CD4-positive, alpha-beta T cell (primary cell): ENCODE data around the gene OXSM. TPM values are rescaled to one million over a fixed set of nuclear protein-coding genes. Genes with fewer than 3 reads are reported as not detected.
A peak's percentile ranks its signal among the peaks of the same experiment; 100 is the strongest.

Experiments
- ATAC-seq: fragments of 200-7000 bp; cut with Tn5 transposase; one replicate; pipeline ENCODE4 v1.10.0; 2022; ENCODE audit warnings: mild to moderate bottlenecking; ENCODE audit not compliant: poor library complexity
- CTCF ChIA-PET: fragments of 350-600 bp; sonication (Branson Sonifier 250); formaldehyde crosslinking; loops from one replicate; lab custom pipeline; 2021; ENCODE audit warnings: antibody characterized with exemption, inconsistent platforms; lab: Charles Lee
- POLR2A ChIA-PET: fragments of 350-600 bp; sonication (Branson Sonifier 250); formaldehyde crosslinking; loops from one replicate; lab custom pipeline; 2021; ENCODE audit warnings: antibody characterized with exemption, inconsistent platforms; lab: Charles Lee
- DNase-seq, 14 experiments: peaks; one replicate each; pipeline ENCODE4 v3.0.0-alpha.2; 2013 to 2020; ENCODE audit warnings: mixed read lengths in 2 of 14
- H3K27ac ChIP-seq, 2 donors: one replicate each; pipeline versions ENCODE4 v1.5.1 to v1.7.0; 2013; ENCODE audit warnings: low read length in 2 of 2, low read depth in 1 of 2, mild to moderate bottlenecking in 1 of 2
- H3K27me3 ChIP-seq, 2 experiments: 1 replicate in 1 of 2; 2 replicates in 1 of 2; pipeline versions ENCODE4 v1.6.1 to v1.7.0; 2013; ENCODE audit warnings: low read length in 2 of 2, control low read depth in 1 of 2, mild to moderate bottlenecking in 1 of 2, moderate library complexity in 1 of 2; ENCODE audit not compliant: insufficient read depth in 2 of 2, control insufficient read depth in 1 of 2
- H3K36me3 ChIP-seq: one replicate; pipeline ENCODE4 v1.6.1; 2013; ENCODE audit warnings: low read length, control low read depth; ENCODE audit not compliant: insufficient read depth
- H3K4me1 ChIP-seq: one replicate; pipeline ENCODE4 v1.6.1; 2013; ENCODE audit warnings: low read length, control low read depth; ENCODE audit not compliant: insufficient read depth
- H3K4me3 ChIP-seq: one replicate; pipeline ENCODE4 v1.5.1; 2013; ENCODE audit warnings: mild to moderate bottlenecking, low read length, moderate library complexity
- H3K9me3 ChIP-seq, 2 experiments: 1 replicate in 1 of 2; 2 replicates in 1 of 2; pipeline versions ENCODE4 v1.6.1 to v1.7.0; 2013; ENCODE audit warnings: low read length in 2 of 2, mild to moderate bottlenecking in 2 of 2, control low read depth in 1 of 2, moderate library complexity in 1 of 2; ENCODE audit not compliant: control insufficient read depth in 1 of 2, insufficient read depth in 1 of 2
- H3K27ac Mint-ChIP-seq: one replicate; pipeline ENCODE4 v1.8.0; 2020; ENCODE audit warnings: mixed read lengths
- H3K27me3 Mint-ChIP-seq: one replicate; pipeline ENCODE4 v1.8.0; 2021; ENCODE audit warnings: mixed read lengths
- H3K36me3 Mint-ChIP-seq: one replicate; pipeline ENCODE4 v1.8.0; 2021; ENCODE audit warnings: low read depth, mixed read lengths
- H3K4me1 Mint-ChIP-seq: one replicate; pipeline ENCODE4 v1.8.0; 2021; ENCODE audit warnings: low read depth, mixed read lengths
- H3K4me3 Mint-ChIP-seq: one replicate; pipeline ENCODE4 v1.8.0; 2020; ENCODE audit warnings: mild to moderate bottlenecking, mixed read lengths
- H3K9me3 Mint-ChIP-seq: one replicate; pipeline ENCODE4 v1.8.0; 2020; ENCODE audit warnings: mixed read lengths
- CTCF ChIP-seq: fragments of 200-600 bp; IDR thresholded peaks from one replicate; pipeline ENCODE4 v1.8.0; 2022; ENCODE audit warnings: antibody characterized with exemption, mild to moderate bottlenecking
- intact Hi-C, 2 experiments: fragments of 100-400 bp; cut with DNase I in 1 of 2; cut with micrococcal nuclease in 1 of 2; formaldehyde crosslinking; loops; one replicate each; pipeline versions ENCODE4 v1.15.1 to v1.9.0; 2023 to 2025; cut with DNase I, micrococcal nuclease
- total RNA-seq, 174 experiments: library from RNA in 2 of 174; stranded (reverse) in 2 of 174; gene quantifications; one replicate each; pipeline ENCODE4 v1.2.3 and lab custom pipeline; 2021 to 2026

The OXSM gene
- total RNA-seq, 2 experiments from 2014 or later: 6.2 to 7.9 TPM

DNA sequence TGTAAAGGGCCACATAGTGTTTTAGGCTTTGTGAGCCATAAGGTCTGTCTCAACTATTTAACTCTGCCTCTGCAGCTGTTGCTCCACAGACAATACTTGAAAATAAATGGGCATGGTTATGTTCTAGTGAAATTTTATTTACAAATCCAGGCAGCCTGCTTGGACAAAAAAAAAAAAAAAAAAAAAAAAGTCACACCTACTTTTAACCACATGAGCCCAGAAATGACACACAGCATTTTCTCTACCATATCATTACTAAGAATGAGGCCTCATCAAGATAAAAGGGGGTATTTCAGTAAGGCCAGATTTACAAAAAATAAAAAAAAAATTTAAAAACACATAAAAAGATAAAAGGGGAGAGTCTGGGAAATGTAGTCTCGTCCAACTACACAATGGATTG, 4.9 kb upstream of the OXSM start:
- POLR2A ChIA-PET: interaction anchor here (0.7 kb wide), 1 partner anchor 14 kb away, joined by 5 read pairs; no protein-coding TSS in a partner anchor
- Mint-ChIP-seq H3K27ac (peak overlapping the region; percentile 89), H3K4me1 (peaks cover 70% of the 10 kb centered on the region)

GRCh38 chr3:25785826-25786225, 4.1 kb upstream of the OXSM start:
- Histone ChIP-seq H3K27ac (no peak overlapping the region), H3K4me3 (no peak overlapping the region), H3K27me3 (no peaks in the 10 kb centered on the region), H3K9me3 (no peaks in the 10 kb centered on the region), H3K36me3 (no peaks in the 10 kb centered on the region), H3K4me1 (peaks cover 27% of the 10 kb centered on the region)
- no peak for ATAC-seq
- intact Hi-C loops: loop anchor here in 1 of 2 experiments (2.0 to 10.0 kb wide), 4 partner anchors 121 to 1981 kb away; partner anchors contain the start of genes NKIRAS1, RPL15, TOP2B and UBE2E1
- Mint-ChIP-seq H3K4me3 (no peak overlapping the region), H3K27ac (no peak overlapping the region), H3K36me3 (peaks cover 21% of the 10 kb centered on the region), H3K9me3 (no peaks in the 10 kb centered on the region), H3K27me3 (no peaks in the 10 kb centered on the region), H3K4me1 (peaks cover 70% of the 10 kb centered on the region)
- ChIA-PET POLR2A (no interaction called here), CTCF (interaction anchor here (1.4 kb wide), 1 partner anchor 45 kb away, joined by 3 read pairs; no protein-coding TSS in a partner anchor)
- DNase-seq: no peak
- no peak for TF ChIP-seq CTCF

More for the DNA sequence above, 4.9 kb upstream of the OXSM start:
- H3K4me1 ChIP-seq: peaks cover 26% of the 10 kb centered on the region
- ATAC-seq (no peak), DNase-seq (no peak)
- H3K36me3 ChIP-seq: no peaks in the 10 kb centered on the region
- H3K9me3 Mint-ChIP-seq: no peaks in the 10 kb centered on the region
- no peak overlapping the region for H3K27ac ChIP-seq
- no peaks in the 10 kb centered on the region for H3K27me3 ChIP-seq
- no peaks in the 10 kb centered on the region for H3K9me3 ChIP-seq
- no peak for TF ChIP-seq CTCF
- no peak overlapping the region for H3K4me3 ChIP-seq
- peaks cover 22% of the 10 kb centered on the region for H3K36me3 Mint-ChIP-seq
- no peaks in the 10 kb centered on the region for H3K27me3 Mint-ChIP-seq
- CTCF ChIA-PET: no interaction called here
- intact Hi-C loops: loop anchor here in 1 of 2 experiments (2.0 to 10.0 kb wide), 4 partner anchors 120 to 1980 kb away; partner anchors contain the start of genes NKIRAS1, RPL15, TOP2B and UBE2E1
- H3K4me3 Mint-ChIP-seq: peak overlapping the region; percentile 93

DNA sequence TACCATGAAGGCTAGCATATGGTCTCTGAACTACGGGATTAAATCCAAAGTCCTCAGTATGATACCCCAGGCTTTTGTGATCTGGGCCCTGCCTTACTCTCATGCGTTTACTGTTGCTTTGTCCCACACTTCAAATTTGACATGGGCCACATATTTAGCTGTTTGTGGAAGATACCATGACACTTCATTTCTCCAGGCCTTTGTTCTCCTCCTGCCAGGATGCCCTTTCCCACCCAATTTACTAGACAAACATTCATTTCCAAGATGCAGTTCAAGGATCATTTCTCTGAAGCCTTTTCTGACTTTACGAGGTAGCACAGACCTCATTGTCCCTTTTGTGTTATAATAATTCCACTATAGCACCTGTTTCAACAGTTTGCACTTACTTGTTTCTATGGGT, 2.2 kb upstream of the OXSM start:
- Mint-ChIP-seq H3K27me3 (no peaks in the 10 kb centered on the region), H3K36me3 (peaks cover 14% of the 10 kb centered on the region), H3K4me1 (peaks cover 70% of the 10 kb centered on the region), H3K27ac (peak overlapping the region; percentile 8), H3K9me3 (no peaks in the 10 kb centered on the region), H3K4me3 (peak overlapping the region; percentile 39)
- peaks cover 22% of the 10 kb centered on the region for H3K4me1 ChIP-seq
- no peaks in the 10 kb centered on the region for H3K27me3 ChIP-seq
- no peaks in the 10 kb centered on the region for H3K9me3 ChIP-seq
- no peak overlapping the region for H3K4me3 ChIP-seq
- H3K27ac ChIP-seq: no peak overlapping the region
- DNase-seq (no peak), ATAC-seq (no peak)
- no peak for TF ChIP-seq CTCF
- CTCF ChIA-PET: no interaction called here
- POLR2A ChIA-PET: no interaction called here
- H3K36me3 ChIP-seq: peaks cover 3% of the 10 kb centered on the region
- intact Hi-C loops: loop anchor here in 1 of 2 experiments (5.0 to 10.0 kb wide), 3 partner anchors 1585 to 1983 kb away; partner anchors contain the start of genes NKIRAS1, RPL15 and UBE2E1
